AG04450 (cell line): ENCODE results near the gene DND1. TPM values are rescaled to one million over a fixed set of nuclear protein-coding genes. Genes with fewer than 3 reads are reported as not detected.

Source experiments
- CTCF ChIA-PET: fragments of 300-600, 350-600 bp; formaldehyde crosslinking; extraction: SDS; loops from one replicate; lab custom pipeline; 2022; ENCODE audit warnings: antibody characterized with exemption, inconsistent platforms; lab: Charles Lee
- POLR2A ChIA-PET: fragments of 350-600 bp; formaldehyde crosslinking; extraction: SDS; loops from one replicate; lab custom pipeline; 2021; ENCODE audit warnings: antibody characterized with exemption, inconsistent platforms; lab: Yijun Ruan, JAX
- DNase-seq: peaks from one replicate; pipeline ENCODE4 v3.0.0-alpha.2; 2011; ENCODE audit warnings: low read depth, low spot score
- H3K27ac ChIP-seq: one replicate; pipeline ENCODE4 v1.5.1; 2012; ENCODE audit warnings: low read depth, low read length, control low read depth
- H3K27me3 ChIP-seq: one replicate; pipeline ENCODE4 v1.6.0; 2012; ENCODE audit warnings: low read length; ENCODE audit not compliant: control insufficient read depth, insufficient read depth
- H3K4me3 ChIP-seq: 2 replicates; pipeline ENCODE4 v1.5.1; 2011; ENCODE audit warnings: mild to moderate bottlenecking, low read depth, low read length, control low read depth
- H3K9me3 ChIP-seq: 2 replicates; pipeline ENCODE4 v1.5.1; 2012; ENCODE audit warnings: low read length; ENCODE audit not compliant: control insufficient read depth, insufficient read depth
- polyA plus RNA-seq: library from polyadenylated mRNA; depleted of rRNA; stranded (reverse); fragments of >200 nt; gene quantifications from 2 replicates; pipeline ENCODE4 v1.2.3, GENCODE V29; 2011
- TF ChIP-seq, protein P1 (sequence below): IDR thresholded peaks from 2 replicates; pipeline ENCODE4 v1.5.1; 2011; ENCODE audit warnings: low read depth, low read length, control low read depth, inconsistent platforms

The DND1 gene
- polyA plus RNA-seq, 1 experiment = 0.14 TPM

DNA sequence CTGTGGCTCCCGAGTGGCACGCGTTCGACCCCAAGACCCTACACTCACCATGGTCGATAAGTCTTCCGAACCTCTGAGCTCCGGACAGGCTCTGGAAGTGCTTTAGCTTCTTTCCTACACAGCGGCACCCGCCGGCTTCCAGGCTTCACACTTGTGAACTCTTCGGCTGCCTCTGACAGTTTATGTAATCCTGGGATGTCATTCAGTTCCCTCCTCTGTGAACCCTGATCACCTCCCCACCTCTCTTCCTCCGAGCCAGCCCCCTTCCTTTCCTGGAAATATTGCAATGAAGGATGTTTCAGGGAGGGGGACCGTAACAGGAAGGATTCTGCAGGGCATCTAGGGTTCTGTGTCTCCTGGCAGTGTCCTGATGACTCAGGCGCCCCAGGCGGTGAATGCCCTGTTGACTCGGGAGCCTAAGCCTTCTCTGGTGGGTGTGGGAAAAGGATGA lies 40.3 kb downstream of the DND1 start, which contains the start of gene CD14:
CD14 (minus strand) TSS at position 155 of the 451 bp plus-strand sequence; CDS start at position 51, 104 bp downstream.
- TF ChIP-seq, protein P1, sequence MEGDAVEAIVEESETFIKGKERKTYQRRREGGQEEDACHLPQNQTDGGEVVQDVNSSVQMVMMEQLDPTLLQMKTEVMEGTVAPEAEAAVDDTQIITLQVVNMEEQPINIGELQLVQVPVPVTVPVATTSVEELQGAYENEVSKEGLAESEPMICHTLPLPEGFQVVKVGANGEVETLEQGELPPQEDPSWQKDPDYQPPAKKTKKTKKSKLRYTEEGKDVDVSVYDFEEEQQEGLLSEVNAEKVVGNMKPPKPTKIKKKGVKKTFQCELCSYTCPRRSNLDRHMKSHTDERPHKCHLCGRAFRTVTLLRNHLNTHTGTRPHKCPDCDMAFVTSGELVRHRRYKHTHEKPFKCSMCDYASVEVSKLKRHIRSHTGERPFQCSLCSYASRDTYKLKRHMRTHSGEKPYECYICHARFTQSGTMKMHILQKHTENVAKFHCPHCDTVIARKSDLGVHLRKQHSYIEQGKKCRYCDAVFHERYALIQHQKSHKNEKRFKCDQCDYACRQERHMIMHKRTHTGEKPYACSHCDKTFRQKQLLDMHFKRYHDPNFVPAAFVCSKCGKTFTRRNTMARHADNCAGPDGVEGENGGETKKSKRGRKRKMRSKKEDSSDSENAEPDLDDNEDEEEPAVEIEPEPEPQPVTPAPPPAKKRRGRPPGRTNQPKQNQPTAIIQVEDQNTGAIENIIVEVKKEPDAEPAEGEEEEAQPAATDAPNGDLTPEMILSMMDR = no peak
- Histone ChIP-seq H3K4me3 (peak within 1 kb of the TSS; percentile 60), H3K9me3 (peaks cover 8% of the 10 kb centered on the region), H3K27ac (no peak within 1 kb of the TSS), H3K27me3 (peaks cover 21% of the 10 kb centered on the region)
- DNase-seq = no peak
- ChIA-PET POLR2A (interaction anchor here (0.9 to 1.1 kb wide), 3 partner anchors 15 to 69 kb away, joined by 3 to 13 read pairs (median 3); partner anchors contain the start of genes IK and NDUFA2), CTCF (interaction anchor here (0.8 to 2.2 kb wide), 5 partner anchors 58 to 281 kb away, joined by 3 to 6 read pairs (median 4); partner anchors contain the start of genes EIF4EBP3 and SRA1)

DNA sequence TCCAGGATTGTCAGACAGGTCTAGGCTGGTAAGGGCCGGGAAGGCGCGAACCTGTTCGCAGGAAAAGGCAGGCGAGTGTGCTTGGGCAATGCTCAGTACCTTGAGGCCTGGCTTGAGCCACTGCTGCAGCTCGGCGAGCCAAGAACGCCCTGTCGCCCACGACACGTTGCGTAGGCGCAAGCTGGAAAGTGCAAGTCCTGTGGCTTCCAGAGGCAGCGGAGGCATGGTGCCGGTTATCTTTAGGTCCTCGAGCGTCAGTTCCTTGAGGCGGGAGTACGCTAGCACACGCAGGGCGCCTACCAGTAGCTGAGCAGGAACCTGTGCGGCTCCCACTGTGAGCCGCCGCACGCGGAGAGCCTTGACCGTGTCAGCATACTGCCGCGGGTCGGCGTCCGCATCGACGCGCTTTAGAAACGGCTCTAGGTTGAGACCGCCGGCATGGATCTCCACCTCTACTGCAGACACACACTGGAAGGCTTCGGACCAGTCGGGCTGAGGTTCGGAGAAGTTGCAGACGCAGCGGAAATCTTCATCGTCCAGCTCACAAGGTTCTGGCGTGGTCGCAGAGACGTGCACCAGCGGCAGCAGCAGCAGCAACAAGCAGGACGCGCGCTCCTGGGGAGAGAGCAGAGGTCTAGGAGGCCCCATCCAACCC lies 40.9 kb downstream of the DND1 start:
- H3K27ac ChIP-seq = no peak overlapping the region
- POLR2A ChIA-PET = interaction anchor here (0.9 to 1.1 kb wide), 3 partner anchors 15 to 69 kb away, joined by 3 to 13 read pairs (median 3); partner anchors contain the start of genes IK and NDUFA2
- H3K9me3 ChIP-seq = peaks cover 10% of the 10 kb centered on the region
- DNase-seq = no peak
- CTCF ChIA-PET = interaction anchor here (0.8 to 1.2 kb wide), 4 partner anchors 75 to 281 kb away, joined by 3 to 6 read pairs (median 4); partner anchors contain the start of genes EIF4EBP3 and SRA1
- H3K27me3 ChIP-seq = peaks cover 21% of the 10 kb centered on the region
- TF ChIP-seq, protein P1 = no peak
- peak overlapping the region; percentile 60 for H3K4me3 ChIP-seq

DNA sequence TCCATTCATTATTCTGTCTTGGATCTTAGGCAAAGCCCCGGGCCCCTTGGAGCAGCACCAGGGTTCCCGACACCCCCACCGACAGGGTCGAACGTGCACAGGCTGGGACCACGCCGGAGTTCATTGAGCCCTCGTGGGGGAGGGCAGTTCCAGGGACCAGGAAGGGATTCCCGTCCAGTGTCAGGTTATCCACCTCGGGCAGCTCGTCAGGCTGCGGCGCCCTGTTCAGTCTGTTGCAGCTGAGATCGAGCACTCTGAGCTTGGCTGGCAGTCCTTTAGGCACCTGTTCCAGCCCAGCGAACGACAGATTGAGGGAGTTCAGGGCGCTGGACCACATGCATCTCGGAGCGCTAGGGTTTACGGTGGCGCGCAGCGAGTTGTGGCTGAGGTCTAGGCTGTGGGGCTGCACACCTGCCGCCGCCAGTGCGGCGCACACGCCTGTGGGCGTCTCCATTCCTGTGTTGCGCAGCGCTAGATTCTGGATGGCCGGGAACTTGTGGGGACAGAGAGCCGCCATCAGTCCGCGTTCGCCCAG lies 41.5 kb downstream of the DND1 start:
- TF ChIP-seq, protein P1 = no peak
- ChIA-PET CTCF (interaction anchor here (1.1 to 1.2 kb wide), 2 partner anchors 258 to 280 kb away, joined by 4 to 6 read pairs; no protein-coding TSS in a partner anchor), POLR2A (interaction anchor here (1.1 kb wide), 1 partner anchor 68 kb away, joined by 13 read pairs; no protein-coding TSS in a partner anchor)
- Histone ChIP-seq H3K27me3 (peaks cover 21% of the 10 kb centered on the region), H3K9me3 (peaks cover 10% of the 10 kb centered on the region), H3K4me3 (peak overlapping the region; percentile 60), H3K27ac (no peak overlapping the region)
- DNase-seq = no peak

DNA sequence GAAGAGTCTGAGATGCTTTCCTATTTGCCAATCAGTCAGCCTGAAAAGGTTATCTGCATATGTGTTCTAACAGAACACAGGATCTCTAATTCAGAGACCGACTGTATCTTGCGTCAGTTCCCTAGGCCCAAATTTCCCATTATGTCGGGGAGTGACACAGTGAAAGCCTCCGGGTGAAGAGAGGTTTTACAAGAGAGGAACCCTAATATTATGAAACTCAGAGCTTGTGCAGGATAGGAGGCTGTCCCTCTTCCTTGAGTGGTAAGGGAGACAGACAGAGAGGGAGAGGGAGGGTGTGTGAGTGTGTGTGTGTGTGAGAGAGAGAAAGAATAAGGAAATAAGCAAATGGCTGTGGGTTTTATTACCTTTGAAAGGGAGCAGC lies 42.3 kb downstream of the DND1 start:
- POLR2A ChIA-PET = no interaction called here
- Histone ChIP-seq H3K27me3 (peaks cover 21% of the 10 kb centered on the region), H3K27ac (no peak overlapping the region), H3K9me3 (peaks cover 10% of the 10 kb centered on the region), H3K4me3 (no peak overlapping the region)
- CTCF ChIA-PET = no interaction called here
- TF ChIP-seq, protein P1 = no peak
- no peak for DNase-seq
